Activated T-cell treated with anti-CD3 and anti-CD28 coated beads, Interleukin-2, amount 50 U/mL, for 1 hour (primary cell): ENCODE data around the gene GPSM1.
"Not testable (repeated sequence)": the region's sequence is repeated elsewhere in the genome, so short reads cannot be mapped to it uniquely, and the experiment has no call there.

ENCODE experiments used
- DNase-seq: peaks from one replicate; pipeline ENCODE4 v3.0.0-alpha.2; 2020

Gene GPSM1

GRCh38 chr9:136401173-136401922 lies 74.0 kb downstream of the GPSM1 start:
- no peak for DNase-seq

- DNase-seq, result no peak
These were observed 74.7 kb downstream of the GPSM1 start for GRCh38 chr9:136402067-136402466.

GRCh38 chr9:136403538-136403914 lies 76.2 kb downstream of the GPSM1 start:
- DNase-seq, result peak; percentile 71

GRCh38 chr9:136403915-136404800 lies 76.8 kb downstream of the GPSM1 start:
- peak; percentile 35 for DNase-seq

- no peak for DNase-seq
These were observed 77.4 kb downstream of the GPSM1 start for GRCh38 chr9:136404801-136405136.

- DNase-seq, result no peak
These were observed 78.1 kb downstream of the GPSM1 start for GRCh38 chr9:136405481-136405880.

GRCh38 chr9:136405904-136406303 lies 78.6 kb downstream of the GPSM1 start:
- not testable (repeated sequence) for DNase-seq

- DNase-seq, result not testable (repeated sequence)
These were observed 79.7 kb downstream of the GPSM1 start for GRCh38 chr9:136407061-136407460.

- DNase-seq, result no peak
These were observed 80.6 kb downstream of the GPSM1 start for GRCh38 chr9:136407911-136408310.
